ENCODE results near the gene CMPK2. TPM values are rescaled to one million over a fixed set of nuclear protein-coding genes. Genes with fewer than 3 reads are reported as not detected.

The CMPK2 gene
- total RNA-seq, 4 donors from 2014 or later: 4.9 to 22.9 (median 11.8) TPM

DNA sequence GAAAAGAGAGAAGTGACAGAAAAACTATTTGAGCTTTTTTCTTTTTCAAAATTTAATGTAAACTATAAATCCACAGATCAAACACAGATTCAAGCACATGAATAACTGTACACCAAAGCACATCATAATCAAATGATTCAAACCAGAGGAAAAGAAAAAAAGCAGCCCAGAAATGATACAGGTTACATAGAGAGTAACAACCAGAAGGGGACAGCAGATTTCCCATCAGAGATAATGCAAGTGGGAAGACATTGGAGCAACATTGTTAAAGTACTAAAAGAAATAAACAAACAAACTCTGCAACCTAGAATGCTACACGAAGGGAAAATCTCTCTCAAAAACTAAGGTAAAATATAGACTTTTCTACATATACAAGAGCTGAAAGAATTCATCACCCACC lies 34.5 kb downstream of the CMPK2 start:
- peaks cover 0 to 8% (median 2%) of the 10 kb centered on the region in 4 donors for H3K4me1 ChIP-seq
- intact Hi-C loops (cut with DNase I; ENCODE audit: low total_unique reads): no loop called here
- no peaks in the 10 kb centered on the region for H3K27me3 ChIP-seq
- no peaks in the 10 kb centered on the region for H3K36me3 ChIP-seq
- in situ Hi-C loops (cut with MboI; ENCODE audit: low pct_ligation_motif_present in 1 of 4, low pct_unique_long_range_greater_than_20kb in 1 of 4, low sequenced_read_pairs in 3 of 4): no loop called here
- no peak overlapping the region for H3K4me3 ChIP-seq
- H3K9me3 ChIP-seq: peaks cover 0 to 11% of the 10 kb centered on the region in 2 donors
- H3K27ac ChIP-seq: no peak overlapping the region
- TF ChIP-seq EP300 (IDR thresholded peaks at IDR 0.05; ENCODE audit: low read depth) (no peak), POLR2A (IDR thresholded peaks at IDR 0.05) (no peak), POLR2AphosphoS5 (IDR thresholded peaks at IDR 0.05) (no peak)
- TF ChIP-seq, protein P1, sequence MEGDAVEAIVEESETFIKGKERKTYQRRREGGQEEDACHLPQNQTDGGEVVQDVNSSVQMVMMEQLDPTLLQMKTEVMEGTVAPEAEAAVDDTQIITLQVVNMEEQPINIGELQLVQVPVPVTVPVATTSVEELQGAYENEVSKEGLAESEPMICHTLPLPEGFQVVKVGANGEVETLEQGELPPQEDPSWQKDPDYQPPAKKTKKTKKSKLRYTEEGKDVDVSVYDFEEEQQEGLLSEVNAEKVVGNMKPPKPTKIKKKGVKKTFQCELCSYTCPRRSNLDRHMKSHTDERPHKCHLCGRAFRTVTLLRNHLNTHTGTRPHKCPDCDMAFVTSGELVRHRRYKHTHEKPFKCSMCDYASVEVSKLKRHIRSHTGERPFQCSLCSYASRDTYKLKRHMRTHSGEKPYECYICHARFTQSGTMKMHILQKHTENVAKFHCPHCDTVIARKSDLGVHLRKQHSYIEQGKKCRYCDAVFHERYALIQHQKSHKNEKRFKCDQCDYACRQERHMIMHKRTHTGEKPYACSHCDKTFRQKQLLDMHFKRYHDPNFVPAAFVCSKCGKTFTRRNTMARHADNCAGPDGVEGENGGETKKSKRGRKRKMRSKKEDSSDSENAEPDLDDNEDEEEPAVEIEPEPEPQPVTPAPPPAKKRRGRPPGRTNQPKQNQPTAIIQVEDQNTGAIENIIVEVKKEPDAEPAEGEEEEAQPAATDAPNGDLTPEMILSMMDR (IDR thresholded peaks at IDR 0.05): no peak
- 31 to 75% methylated on average over 1 of the region's 1 CpG for WGBS, 2 donors (ENCODE audit: low coverage in 1 of 2)
- no peak for DNase-seq

DNA sequence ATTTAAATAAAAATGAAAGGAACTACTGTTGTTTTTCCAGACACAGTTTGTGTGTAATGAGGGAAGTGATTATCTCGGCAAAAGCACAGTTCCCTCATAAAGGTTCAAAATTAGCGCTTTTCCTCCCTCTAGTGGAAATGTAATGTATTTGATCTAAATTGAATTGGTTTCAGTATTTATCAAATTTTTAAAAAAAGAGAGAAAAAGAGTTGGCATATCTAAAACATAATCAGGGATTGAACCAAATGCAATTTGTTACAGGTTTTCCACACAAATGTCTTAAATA lies 37.5 kb downstream of the CMPK2 start:
- intact Hi-C loops (cut with DNase I; ENCODE audit: low total_unique reads) (loop anchor here (2.0 kb wide), 1 partner anchor 41 kb away; no protein-coding TSS in a partner anchor), in situ Hi-C loops (cut with MboI; ENCODE audit: low pct_ligation_motif_present in 1 of 4, low pct_unique_long_range_greater_than_20kb in 1 of 4, low sequenced_read_pairs in 3 of 4) (no loop called here)
- DNase-seq: no peak
- Histone ChIP-seq H3K4me3 (no peak overlapping the region), H3K4me1 (peaks cover 0 to 8% (median 2%) of the 10 kb centered on the region in 4 donors), H3K9me3 (peaks cover 0 to 11% of the 10 kb centered on the region in 2 donors), H3K27me3 (no peaks in the 10 kb centered on the region), H3K36me3 (no peaks in the 10 kb centered on the region), H3K27ac (no peak overlapping the region)
- WGBS, 2 donors (ENCODE audit: low coverage in 1 of 2): 6 to 7% methylated on average over 2 of the region's 2 CpGs
- TF ChIP-seq POLR2A (IDR thresholded peaks at IDR 0.05): no peak
- TF ChIP-seq, protein P1 (IDR thresholded peaks at IDR 0.05): peak in 4 of 5 experiments; percentile 28 to 48 (median 40)

GRCh38 chr2:6827566-6828298 lies 38.0 kb downstream of the CMPK2 start:
- no peaks in the 10 kb centered on the region for H3K36me3 ChIP-seq
- H3K4me1 ChIP-seq: peaks cover 0 to 8% (median 2%) of the 10 kb centered on the region in 4 donors
- no peak for DNase-seq
- intact Hi-C loops (cut with DNase I; ENCODE audit: low total_unique reads): loop anchor here (2.0 kb wide), 1 partner anchor 41 kb away; no protein-coding TSS in a partner anchor
- no peaks in the 10 kb centered on the region for H3K27me3 ChIP-seq
- peaks cover 0 to 11% of the 10 kb centered on the region in 2 donors for H3K9me3 ChIP-seq
- no peak for TF ChIP-seq POLR2AphosphoS5 (IDR thresholded peaks at IDR 0.05)
- TF ChIP-seq POLR2A (IDR thresholded peaks at IDR 0.05): no peak
- no peak for TF ChIP-seq EP300 (IDR thresholded peaks at IDR 0.05; ENCODE audit: low read depth)
- TF ChIP-seq, protein P1 (IDR thresholded peaks at IDR 0.05): no peak
- no peak overlapping the region for H3K4me3 ChIP-seq
- H3K27ac ChIP-seq: no peak overlapping the region
- WGBS, 2 donors (ENCODE audit: low coverage in 1 of 2): 45 to 77% methylated on average over 2 to 5 of the region's 5 CpGs
- in situ Hi-C loops (cut with MboI; ENCODE audit: low pct_ligation_motif_present in 1 of 4, low pct_unique_long_range_greater_than_20kb in 1 of 4, low sequenced_read_pairs in 3 of 4): no loop called here

DNA sequence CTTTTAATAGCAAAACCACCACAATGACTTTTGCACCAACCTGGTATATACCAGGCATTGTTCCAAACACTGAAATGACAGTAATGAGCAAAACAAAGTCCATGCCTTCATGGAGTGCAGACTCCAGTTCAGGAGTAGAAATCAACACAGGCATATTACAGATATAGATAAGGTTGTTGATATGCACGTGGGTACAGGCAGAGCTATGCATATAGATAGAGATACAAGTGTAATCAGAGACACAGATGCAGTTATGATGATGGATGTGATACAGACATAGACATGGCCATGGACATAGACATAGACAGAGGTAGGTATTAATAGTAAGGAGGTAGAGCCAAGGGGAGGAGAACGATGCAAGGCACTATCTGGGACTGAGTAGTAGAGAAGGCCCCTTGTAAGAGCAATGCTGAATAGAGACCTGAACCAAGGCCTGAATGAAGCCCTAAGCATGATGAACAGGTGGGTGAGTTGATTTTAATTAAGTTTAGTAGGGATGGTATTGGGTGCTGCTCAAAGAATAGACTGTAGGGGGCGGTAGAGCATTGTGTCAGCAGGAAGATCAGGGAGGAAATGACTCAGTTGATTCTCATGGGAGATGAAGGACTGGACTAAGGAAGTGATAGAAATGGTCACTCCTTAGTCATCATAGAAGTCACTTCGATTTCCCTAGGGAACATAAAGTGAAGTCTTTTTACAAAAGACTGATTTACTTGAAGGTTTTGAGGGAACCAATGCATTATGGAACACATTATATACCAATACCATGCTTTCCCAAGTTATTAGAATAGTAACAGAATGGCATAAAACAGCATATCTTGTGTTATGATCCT lies 39.4 kb downstream of the CMPK2 start:
- H3K4me1 ChIP-seq: peaks cover 0 to 8% (median 2%) of the 10 kb centered on the region in 4 donors
- H3K4me3 ChIP-seq: no peak overlapping the region
- DNase-seq: peak; percentile 43
- H3K27me3 ChIP-seq: no peaks in the 10 kb centered on the region
- in situ Hi-C loops (cut with MboI; ENCODE audit: low pct_ligation_motif_present in 1 of 4, low pct_unique_long_range_greater_than_20kb in 1 of 4, low sequenced_read_pairs in 3 of 4): no loop called here
- H3K27ac ChIP-seq: no peak overlapping the region
- intact Hi-C loops (cut with DNase I; ENCODE audit: low total_unique reads): no loop called here
- TF ChIP-seq POLR2AphosphoS5 (IDR thresholded peaks at IDR 0.05) (no peak), EP300 (IDR thresholded peaks at IDR 0.05; ENCODE audit: low read depth) (no peak), POLR2A (IDR thresholded peaks at IDR 0.05) (no peak)
- TF ChIP-seq, protein P1 (IDR thresholded peaks at IDR 0.05): peak; percentile 49 to 64 (median 60)
- 39 to 51% methylated on average over 4 of the region's 4 CpGs for WGBS, 2 donors (ENCODE audit: low coverage in 1 of 2)
- H3K9me3 ChIP-seq: peaks cover 0 to 7% of the 10 kb centered on the region in 2 donors
- H3K36me3 ChIP-seq: no peaks in the 10 kb centered on the region
